HG02973 (cell line): Measurements from ENCODE around the gene NEK10.

ENCODE experiments used
- ATAC-seq: cut with Tn5 transposase; IDR thresholded peaks from one replicate; pipeline ENCODE4 v1.9.1; 2021; ENCODE audit warnings: moderate library complexity; ENCODE audit not compliant: unreplicated experiment

NEK10 gene

DNA sequence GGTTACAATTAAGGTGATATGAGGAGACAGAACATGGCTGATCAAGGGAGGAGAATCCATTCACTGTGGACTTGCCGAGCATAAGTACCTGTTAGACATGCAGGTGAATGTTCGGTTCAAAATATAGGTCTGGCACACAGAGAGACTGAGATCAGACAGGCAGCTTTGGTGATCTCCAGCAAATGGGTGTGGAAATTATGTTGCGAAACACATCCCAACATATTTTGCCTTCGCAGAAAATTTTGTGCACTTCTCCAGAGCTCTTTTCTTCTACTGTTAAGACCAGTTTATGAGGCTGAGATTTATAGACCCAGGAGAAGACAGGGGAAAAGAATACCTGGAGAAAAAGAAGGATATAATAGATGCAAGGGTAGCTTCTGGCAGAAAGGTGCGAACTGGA, 183.2 kb downstream of the NEK10 start:
- ATAC-seq = no peak

DNA sequence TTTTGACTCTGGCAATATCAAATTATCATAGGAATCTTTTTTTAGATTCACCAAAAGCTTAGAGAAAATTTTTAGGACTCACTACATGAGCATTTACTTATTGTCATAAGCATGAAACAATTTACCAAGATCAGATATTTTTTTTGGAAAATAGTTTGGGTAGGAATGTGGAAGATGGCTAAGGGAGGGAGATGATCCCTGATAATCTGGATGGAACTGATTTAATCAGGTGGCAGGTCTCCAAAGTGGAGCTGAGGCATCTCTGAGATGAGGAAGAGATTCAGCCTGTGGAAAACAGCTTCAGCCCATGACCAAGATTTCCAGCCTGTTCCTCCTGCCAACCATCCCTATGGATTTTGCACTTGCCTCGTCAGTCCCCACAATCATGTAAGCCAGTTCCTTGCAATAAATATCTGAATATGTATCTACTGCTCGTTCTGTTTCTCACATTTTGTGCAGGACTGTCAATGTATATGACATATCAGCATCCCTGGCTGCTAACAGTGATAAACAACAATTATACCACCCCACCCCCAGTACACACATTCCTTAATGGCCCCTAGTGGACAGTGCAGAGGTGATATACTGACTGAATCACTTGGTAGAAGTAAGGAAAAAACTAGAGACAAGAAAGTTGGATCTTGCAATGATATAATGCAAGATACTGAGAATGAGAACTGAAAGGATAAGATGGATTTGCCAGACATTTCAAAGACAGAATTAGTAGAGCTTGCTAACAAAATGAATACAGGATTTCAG, 183.8 kb downstream of the NEK10 start:
- no peak for ATAC-seq

DNA sequence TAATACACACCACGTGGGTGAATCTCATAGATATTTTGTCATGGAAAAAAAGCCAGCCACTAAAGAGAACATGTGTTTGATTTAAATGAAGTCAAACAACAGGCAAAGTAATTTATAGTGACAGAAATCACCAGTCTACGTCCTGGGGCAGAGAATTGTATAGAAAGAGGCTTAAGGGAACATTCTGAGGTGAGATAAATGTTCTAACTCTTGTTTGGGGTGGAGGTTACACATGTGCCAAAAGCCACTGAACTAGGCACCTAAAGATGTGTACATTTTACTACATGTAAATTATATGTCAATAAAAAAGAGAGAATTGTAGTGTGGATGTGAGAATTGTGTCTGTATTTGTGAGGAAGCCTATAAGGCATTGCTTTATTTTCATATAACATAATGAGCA, 184.9 kb downstream of the NEK10 start:
- ATAC-seq = no peak

DNA sequence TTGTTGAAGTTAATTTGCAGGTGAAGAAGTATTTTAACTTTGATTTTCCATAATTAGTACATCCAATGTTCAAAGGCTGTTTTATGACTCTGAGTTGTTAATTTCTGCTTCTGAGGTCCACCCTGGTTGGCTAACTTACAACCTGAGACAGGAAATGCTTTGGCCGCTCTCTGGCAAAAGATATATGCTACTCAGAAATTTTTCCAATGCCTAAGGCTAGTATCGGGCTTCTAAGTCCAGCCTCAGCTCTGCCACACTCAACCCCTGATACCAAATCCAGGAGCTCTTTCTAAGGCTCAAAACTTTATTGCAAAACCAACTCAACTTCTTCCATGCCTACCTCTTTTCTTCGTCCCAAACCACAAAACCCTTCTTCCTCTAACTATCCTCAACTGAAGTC, 192.9 kb downstream of the NEK10 start:
- ATAC-seq = no peak

DNA sequence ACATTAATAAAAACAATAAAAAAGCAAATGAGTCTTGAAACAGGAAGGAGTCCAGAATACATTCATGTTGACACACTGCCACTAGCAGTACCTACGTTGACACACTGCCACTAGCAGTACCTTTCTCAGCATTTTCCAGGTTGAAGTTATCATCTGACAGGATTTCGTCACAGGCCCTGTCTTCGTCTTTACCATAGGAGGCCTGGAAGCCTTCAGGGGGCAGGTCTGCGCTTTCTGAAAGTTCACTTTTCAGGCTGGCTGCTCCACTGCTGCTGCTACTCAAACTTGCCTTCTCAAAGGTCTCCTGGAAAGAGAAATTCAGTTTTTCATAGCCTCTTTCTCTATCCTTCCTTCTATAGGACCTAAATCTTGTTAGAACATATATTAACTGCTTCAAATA, 194.7 kb downstream of the NEK10 start:
- ATAC-seq = no peak

DNA sequence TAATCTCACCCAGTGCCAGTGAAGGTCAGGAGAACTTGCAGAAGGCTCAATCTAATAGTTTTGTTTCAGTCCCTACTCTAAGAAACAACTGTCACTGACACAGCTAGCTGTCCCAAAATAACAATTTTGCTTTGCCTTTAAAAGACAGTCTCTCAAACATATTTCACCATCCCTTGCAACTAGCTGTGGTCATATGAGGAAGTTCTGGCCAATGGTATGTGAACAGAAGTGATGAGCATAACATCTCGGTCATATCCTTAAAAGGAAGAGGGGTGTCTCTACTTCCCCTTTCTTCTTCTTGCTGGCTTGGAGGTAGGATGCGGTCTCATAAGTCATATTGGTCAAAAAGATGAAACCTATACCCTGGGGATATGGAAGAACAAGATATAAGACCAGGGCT, 198.1 kb downstream of the NEK10 start:
- peak; percentile 99 for ATAC-seq

DNA sequence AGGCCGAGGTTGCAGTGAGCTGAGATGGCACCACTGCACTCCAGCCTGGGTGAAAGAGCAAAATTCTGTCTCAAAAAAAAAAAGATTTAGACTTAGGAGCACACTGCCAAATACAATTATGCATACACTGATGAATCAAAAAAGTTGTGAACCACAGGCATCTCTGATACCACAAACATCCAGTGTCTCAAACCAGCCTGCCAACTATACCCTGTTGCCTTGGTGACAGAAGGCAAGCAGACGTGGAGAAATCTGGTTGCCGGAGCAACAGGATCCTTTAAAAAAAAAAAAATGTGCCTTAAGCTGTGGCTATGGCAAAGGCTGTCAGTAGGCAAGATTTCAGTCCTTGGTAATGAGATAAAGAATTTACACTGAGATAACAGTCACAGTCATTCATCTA, 202.3 kb downstream of the NEK10 start:
- no peak for ATAC-seq

DNA sequence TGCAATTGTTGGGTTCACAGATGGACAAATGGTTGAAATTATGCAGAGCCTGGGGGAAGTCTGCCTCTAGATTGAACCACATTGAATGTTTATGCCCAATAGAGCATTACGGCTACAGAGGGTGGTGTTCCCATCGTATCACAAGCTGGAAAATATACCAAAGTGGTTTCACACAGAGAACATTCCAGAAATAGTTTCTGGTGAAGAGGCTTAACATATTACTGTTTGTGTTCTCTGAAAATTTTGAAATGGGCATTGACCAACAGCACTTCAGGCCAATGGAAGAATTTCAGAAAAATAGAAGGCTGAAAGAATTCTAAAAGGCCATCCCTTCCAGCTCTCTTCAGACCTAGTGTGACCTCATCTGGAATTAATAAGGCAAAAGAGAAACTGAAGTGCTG, 203.9 kb downstream of the NEK10 start:
- ATAC-seq = no peak

DNA sequence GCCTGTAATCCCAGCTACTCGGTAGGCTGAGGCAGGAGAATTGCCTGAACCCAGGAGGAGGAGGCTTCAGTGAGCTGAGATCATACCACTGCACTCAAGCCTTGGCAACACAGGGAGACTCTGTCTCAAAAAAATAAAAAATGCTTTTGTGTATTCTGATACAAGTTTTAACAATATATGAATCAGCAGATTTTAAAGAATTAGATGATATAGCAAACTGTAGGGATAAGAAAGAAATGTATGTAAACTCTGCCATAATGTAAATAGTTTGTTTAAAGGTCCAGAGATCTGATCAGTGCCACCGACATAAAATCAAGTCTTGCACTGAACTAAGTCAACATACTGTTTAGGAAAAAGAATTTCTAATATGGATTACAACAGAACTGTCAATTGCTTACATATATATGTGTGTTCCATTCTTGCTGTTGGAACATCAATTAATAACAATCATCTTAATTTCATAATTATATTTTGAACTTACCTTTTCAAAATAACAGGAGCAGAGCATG, 208.3 kb downstream of the NEK10 start:
- ATAC-seq = no peak

DNA sequence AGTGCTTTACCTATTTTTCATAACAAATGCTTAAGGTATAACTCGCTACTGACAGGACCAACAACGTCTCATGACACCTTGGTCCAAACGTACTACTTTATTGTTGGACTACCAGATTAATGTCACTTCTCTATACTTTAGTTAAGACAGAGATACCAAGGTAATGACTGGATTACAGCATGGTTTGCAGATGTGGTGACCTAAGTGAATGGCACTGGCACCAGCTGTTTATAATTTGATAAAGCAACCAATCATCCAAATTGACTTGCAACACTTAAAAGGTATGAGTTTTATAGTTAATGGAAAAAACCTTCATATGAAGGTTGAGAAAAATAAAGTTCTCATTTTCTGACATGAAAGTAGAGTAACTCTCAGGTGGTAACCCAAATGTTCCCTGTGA, 209.0 kb downstream of the NEK10 start:
- ATAC-seq = no peak

DNA sequence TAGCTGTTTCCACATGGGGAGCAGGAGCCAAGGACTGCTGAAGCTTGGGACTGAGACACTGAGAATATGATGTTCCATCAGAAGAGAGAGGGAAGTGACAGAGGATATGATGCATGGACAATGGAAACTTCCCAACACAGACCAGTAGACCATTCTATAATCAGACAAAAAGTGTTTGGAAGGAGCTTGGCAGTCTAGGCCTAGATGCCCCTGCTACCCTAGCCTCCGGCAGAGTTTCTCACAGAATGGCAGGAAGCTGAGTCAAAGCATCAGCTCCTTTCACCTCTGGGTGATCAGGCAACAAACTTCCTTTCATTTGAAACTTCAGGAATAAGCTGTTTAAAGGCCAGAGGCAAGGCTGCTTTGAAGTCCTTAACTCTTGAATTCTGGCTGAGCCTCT, 222.0 kb downstream of the NEK10 start:
- no peak for ATAC-seq

DNA sequence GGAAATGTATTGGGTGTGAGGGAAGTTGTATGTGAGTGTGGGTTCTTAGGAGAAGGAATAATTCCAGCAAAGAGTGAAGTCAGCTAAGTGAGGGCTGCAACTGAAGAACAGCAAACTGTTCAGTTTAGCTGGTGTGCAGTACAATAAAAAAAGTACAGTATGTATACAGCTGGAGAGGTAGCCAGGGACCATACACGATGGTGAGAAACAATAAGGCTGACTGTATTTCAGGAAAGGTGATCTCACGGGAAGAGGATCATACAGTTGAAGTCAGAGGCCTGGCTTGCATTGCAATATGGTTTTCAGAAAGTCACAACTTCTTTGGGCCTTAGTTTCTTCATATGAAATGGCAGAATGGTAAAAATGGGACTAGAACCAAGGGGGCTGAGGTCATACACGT, 222.4 kb downstream of the NEK10 start:
- ATAC-seq = no peak

DNA sequence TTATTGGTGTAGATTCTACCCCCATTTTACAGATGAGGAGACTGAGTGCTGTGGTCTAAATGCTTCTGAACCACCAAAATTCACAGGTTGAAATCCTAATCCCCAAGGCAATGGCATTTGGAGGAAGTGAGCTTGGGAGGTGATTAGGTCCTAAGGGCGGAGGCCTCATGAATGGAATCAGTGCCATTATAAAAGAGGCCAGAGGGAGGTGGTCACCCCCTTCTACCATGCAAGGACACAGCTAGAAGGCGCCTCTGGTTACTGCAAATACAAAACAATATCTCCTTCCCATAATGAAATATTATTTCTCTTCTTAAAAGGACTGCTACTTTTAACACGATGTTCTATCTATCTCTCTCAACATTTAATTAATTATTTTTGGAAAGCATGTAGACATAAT, 223.5 kb downstream of the NEK10 start:
- ATAC-seq = no peak

DNA sequence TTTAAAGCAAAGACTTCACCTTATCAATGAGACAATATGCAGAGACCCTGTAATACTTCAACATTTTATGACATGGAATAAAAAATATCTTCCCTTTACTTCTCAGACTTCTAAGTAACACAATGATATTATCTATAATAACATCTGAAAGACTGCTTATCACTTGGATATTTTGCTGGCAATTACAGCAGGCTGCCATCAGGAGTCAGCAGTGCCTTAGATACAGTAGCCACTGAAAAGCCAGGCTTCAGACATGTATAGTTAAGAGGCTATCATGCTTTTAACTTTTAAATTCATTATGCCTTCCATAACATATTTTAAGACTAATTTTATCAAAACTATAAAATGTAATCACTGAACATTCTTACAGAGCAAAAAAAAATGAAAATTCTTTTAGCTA, 227.5 kb downstream of the NEK10 start:
- ATAC-seq = no peak

DNA sequence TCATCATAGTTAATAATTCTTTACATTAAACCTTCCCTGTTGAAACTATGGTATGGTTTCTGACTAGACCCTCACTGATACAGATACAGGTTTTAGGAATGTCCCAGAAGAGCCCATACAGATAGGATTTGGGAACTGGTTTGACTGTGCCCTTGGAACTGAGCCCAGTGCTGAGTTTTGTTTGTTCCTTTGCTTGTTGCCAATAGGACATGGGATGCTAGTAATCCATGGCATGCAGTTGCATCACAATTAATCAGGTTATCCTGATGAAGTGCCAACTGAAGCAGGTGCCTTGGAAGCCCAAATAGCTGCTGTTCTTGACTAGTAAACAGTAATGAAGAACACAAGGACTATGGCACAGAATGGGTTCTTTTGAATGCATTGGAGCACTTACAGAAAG, 230.6 kb downstream of the NEK10 start:
- no peak for ATAC-seq

DNA sequence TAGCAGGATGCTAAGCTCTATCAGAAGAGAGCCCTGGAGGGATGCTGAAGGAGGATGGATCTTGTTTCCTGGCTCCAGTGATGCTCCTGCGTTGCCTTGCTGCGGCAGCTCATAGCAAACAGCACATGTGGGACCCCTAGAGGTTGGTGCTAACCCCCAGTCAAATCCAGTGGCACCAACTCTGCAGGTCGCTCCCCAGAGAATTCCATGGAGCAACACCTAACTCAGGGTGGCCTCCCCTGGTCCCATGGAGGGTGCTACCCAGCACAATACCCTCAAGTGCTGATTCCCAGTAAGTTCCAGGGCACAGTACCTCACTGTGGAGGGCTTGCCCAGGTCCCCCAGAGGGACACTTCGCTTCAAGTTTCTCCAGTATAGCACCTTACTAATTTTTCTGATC, 231.2 kb downstream of the NEK10 start:
- no peak for ATAC-seq

DNA sequence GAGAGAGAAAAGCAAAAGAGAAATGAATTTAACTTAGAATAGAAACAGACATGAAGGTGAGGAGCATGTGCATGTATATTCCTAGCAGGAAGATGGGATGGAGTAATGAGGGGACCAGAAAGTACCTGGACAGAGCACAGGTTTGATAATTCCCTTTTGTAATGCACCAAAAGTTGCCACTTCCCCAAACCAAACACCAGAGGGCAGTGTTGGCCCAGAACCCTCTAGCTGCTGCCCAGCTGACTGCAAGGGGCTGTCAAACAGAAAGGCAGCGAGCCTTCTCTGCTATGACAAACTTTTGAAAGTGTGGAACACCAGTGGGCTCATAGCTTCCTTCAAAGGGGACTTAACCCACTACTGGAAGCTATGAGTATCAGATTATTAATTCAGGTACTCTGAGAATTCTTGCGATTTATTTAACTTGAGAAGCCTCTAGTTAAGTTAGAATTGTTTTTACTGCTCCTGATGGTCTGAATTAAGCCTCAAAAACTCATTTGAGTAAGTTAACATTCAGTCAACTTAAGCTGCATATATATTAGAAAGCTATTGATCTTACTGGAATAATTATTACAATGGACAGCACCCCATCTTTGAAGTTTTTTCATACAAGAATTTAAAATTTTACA, 234.9 kb downstream of the NEK10 start:
- ATAC-seq = peak; percentile 97

DNA sequence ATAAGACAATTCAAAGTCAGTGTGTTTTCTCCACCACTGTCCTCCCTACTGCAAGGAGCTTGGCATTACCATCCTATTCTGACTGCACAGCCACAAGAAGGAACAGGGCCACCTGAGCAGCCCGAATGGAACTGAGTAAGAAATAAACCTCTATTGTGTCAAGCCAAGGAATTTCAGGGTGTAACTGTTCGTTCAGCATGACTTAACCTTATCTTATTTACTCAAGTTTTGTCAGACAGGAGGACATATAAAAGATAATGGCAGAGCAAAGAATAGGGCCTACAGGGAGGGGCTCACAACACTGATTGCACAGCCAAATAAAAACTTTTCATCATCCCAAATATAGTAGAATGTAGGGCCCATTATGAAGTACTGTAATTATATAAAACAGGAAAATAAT, 236.1 kb downstream of the NEK10 start:
- no peak for ATAC-seq

DNA sequence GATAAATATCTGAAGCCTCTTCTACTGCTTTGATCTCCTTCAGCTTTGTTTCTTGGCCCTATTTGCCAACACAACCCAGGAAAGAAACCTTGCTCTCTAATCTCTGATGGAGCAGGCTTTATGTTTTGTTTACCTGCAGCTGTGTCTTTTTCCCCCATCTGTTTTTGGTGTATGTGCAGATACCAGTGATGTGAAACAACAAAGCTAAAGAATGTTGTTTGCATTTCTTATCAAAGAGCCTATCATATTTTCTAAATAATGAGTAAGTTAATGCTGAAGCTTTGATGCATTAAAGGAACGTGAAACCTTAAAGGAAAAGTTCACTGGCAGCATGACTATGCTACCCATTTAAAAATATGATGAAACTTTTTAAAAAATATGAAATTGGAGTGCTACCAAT, 238.4 kb downstream of the NEK10 start:
- no peak for ATAC-seq

DNA sequence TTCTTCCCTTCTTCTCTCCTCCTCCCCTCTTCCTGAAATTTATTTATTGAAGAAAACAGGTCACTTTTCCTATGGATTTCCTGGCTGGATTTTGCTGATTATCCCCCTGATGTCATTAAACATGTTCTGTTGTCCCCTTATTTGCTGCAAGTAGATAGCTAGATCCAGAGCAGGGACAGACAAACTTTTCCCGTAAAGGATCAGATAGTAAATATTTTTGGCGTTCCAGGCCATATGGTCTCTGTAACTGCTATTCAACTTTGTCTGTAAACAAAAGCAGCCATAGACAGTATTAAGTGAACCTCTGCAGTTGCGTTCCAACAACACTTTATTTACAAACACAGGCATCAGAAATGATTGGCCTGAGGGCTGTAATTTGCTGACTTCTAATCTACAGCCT, 241.3 kb downstream of the NEK10 start:
- no peak for ATAC-seq

DNA sequence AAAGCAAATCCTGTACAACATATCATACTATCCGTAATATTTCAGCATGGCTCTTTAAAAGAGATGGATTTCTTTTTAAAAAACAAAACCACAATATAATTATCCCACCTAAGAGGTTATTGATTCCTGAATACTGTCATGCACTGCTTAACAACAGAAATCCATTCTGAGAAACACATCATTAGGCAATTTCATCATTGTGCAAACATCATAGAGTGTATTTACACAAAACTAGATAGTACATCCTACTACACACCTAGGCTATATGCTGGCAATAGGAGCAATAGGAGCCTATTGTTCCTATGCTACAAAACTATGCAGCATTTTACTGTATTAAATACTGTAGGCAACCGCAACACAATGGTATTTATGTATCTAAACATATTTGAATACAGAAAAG, 242.0 kb downstream of the NEK10 start:
- ATAC-seq = no peak

DNA sequence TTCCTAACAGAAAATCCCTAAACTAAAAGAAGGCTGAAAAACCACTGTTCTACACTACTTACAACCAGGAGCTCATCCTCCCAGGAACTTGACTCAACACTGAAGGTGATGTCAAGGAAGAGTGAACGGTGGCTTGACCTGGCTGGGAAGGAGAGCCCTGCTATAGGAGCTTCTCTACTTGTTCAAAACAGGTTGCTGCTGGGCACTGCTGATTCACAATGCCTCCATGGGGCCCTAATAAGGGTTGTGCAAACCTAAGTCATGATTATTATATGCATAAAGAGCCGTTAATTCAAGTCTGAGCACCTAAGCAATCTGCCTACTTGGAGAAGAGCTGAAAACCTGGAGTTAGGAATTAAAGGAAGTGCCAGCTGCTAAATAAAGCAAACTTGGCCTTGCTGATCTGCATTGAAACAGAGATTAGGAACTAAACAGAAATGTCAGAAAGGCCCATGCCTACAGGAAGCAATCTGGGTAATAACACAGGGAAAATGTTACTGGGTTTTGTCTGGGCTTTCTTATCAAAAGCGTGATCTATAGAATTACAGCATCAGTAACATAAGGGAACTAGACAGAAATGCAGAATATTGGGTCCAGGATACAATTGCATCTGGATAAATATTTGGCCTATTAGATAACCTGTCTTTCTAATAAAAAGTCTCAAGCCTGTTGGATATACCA, 243.2 kb downstream of the NEK10 start:
- ATAC-seq = no peak
